HG03378 (cell line): ENCODE results near the gene KCNJ2.

ENCODE experiments used
- ATAC-seq: cut with Tn5 transposase; IDR thresholded peaks from one replicate; pipeline ENCODE4 v1.9.1; 2021; ENCODE audit warnings: mild to moderate bottlenecking, moderate library complexity; ENCODE audit not compliant: unreplicated experiment

Gene KCNJ2

DNA sequence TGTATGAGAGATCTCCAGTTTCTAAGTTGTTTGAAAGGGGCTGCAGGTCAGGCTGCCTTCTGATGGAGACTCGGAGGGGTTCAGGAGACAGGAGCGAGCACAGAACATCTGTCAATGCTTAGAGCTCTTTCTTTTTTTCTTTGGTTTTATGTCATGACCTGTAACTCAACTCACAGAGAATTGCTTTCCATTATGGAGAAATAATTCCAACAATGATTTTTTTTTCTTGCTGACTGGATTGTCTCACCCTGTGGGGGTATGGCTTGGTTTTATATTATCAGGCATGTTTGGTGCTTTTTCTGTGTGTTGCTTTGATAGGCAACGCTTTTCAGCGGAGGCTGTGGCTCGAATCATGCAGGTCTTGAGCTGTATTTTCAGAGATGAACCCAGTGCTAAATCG, 10.7 kb upstream of the KCNJ2 start:
- ATAC-seq = no peak

DNA sequence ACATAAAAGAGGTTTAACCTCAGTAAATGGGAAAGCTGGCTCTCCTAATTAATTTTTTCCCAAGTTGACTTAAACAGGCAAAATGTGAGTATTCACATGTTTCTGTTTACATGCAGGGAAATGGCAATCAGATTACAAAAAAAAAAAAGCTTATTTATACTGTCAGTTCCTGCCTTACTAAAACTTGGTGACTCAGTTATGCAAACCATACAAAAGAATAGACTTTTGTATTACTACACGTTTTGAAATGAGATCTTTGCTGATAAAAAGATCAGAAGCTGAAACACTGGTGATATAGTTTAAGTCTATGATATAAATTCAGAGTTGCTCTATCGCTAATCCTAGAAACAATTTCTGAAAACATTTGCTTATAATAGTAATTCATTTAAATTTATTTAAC, 9.4 kb upstream of the KCNJ2 start:
- ATAC-seq = no peak

DNA sequence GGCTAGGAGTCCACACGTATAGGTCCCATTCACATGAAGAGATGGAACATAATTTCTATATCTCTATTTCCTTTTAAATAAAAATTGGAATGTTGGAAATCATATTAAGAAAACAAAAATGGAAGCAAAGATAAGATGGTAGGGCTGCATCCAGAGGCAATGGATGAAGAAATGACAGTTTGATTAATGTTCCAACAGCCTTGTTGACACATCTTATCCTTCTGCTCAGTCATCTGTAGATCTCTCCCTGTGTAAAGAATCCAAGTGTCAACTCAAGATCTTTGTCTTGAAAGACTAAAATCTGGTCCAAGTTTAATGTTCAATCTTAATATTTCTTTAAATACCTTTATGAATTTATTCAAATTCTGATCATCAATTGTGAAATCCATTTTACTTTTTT, 7.8 kb upstream of the KCNJ2 start:
- no peak for ATAC-seq

DNA sequence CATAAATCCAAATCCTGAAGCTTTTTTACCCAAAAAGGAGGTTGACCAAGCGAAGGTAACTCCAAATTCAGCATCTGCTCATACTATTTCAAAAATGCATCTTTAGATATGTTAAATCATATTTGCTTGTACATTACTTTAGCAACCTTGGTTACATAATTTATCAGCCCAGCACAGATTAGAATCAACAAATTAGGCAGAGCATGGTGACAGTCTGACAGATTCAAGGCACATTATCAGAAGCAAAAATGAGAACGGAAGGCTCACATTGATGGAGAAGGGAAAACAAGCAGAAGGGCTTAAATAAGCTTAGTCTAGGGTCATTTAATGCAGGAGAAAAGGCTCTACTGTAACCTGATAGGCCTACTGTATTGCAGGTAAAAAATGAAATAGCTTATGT, 3.9 kb upstream of the KCNJ2 start:
- ATAC-seq = no peak

DNA sequence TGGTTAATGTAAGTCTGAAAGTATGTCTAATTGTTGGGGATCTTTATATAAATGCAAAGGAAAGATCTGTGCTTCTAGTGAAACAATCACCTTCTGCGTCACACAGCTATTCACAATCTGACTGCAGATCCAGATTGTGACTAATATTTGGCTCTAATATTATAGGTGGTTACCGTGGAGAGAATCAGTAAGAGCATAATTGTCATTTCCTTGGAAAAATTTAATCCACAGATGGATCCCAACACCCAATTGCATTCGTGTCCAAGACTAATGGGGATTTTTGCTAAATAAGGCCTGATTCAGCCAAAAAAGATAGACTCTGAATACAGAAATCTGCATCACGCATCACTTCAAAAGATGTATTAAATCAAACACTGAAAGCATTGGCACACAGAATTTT, 2.7 kb upstream of the KCNJ2 start:
- no peak for ATAC-seq

DNA sequence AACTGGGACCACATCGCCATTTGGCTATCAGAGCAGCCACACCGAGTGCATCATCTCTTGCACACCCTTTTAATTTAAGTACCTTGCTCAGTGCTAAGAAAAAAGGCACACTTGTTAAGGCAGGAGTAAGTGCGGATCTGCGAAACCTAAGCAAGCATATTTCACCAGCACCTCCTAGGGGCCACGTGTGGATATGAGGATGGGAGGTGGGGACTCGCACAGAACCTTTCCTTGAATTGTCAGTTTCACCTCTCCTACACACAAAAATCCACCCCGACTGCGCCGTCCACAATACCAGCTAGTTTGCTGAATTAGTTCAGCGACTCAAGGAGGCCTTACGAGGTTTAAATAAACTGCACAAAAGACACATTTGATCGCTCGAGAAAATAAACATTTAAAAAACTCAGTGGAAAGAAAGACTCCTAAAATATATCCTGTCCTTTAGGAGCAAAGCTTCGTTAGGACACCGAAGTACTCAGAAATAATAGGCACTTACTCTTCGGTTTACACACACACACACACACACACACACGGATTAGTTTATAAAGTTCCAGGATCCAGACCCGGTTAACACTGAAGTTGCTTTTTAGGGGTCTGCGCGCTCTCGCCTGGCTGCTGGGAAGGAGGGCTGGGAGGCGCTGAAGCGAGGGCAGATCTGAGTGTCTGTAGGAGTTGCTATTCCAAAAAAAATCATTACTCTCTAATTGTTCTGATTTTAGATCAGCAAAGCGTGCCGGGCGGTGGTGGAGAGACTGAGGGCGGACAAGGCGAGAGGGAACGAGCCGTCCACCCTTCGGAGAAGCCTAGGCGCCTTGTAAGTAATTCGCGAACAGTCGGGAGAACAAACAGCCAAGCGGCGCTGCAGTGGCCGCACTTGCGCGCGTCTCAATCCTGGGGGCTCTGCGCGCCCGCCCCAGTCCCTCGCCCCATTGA, 1.0 kb upstream of the KCNJ2 start:
- ATAC-seq = peak; percentile 12

DNA sequence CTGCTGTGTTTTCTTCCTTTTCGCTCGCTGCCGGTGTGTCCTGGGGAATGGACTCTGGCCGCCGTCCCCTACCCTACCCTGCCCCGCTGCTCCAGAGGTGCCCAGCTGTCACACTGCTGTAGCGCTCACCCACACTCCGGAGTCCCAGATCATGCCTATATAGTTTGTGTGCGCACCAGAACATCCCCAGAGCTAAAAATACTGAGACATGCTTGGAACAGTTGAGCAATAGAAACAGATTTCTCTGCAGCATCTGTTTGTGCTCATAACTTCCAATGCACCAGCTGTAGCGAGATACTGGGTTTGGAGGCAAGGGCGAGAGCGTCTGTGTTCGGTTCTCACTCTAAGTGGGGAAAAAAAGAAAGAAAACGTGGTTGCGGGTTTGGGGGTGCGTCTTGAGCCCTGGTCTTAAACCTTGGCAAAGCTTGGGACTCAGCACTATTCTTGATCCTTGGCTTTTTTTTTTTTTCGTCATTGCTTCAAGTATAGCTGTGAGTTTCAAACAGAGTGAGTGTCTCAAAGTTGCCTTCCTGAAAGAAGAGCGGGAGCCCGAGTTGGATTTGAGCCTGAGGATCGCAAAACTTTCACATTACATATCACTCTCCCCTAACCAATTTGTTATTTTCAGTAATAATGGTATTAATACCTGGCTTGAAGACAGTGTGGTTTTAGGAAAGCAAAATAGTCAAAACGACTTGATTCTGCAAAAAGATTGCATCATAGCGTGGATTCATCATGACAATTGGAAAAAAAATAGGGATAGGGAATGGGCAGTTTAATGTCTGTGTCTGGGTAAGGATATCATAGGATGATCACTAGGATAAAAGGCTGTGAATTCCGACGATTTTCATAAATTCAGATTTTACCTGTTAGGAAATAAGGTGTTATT, 621 bp downstream of the KCNJ2 start:
- no peak for ATAC-seq

DNA sequence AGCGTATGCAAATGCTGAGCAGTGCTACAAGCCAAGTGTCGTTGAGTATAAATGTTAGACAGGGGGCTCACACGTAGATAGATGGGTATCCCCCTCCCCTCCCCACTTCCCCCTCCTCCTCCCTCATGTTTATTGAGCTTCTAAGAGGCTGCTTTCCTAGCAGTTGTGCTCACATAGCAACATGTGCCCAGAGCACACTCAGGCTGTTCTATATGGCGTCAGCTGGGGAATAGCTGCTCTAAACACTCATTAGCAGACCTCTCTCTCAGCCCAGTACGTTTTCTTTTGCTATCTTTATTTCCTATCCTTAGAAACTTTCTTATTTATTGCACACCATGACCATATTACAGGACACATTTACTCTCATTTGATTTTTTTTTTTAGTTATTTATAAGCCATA, 1.8 kb downstream of the KCNJ2 start:
- no peak for ATAC-seq

DNA sequence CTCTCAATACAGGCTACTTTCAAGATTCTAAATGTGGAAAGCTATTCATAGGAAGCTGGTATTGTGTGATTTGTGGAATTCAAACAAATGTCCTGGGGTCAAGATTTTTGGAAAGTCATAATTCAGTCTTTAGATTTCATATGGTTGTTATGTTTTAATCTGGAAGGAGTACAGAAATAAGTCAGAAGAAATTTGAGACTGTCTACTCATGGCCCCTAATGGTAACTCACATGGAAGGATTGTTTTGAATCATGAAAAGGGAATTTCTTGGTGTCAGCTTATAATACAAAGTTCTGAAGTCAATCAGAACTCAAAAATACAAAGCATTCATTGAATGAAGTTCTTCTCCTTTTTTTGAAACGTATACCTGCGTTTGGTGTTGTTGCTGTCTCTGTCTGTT, 3.1 kb downstream of the KCNJ2 start:
- no peak for ATAC-seq

DNA sequence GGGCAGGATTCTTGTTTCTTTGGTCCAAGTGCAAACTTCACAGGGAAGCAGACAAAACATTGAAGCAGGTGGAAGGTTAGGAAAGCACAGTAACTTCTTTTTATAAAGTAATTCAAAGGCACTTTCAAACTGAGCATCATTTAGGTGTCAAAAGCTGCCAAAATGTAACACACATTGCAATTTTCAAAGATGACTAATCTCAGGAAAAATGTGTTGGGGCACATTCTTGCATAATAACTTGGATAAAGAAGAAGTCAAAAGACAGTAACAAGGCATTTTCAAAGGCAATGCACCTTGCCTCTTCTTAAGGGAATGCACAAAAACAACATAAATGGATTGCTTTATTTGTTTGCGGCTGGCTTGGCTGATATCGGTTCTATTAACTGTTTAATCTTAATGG, 3.6 kb downstream of the KCNJ2 start:
- ATAC-seq = no peak

DNA sequence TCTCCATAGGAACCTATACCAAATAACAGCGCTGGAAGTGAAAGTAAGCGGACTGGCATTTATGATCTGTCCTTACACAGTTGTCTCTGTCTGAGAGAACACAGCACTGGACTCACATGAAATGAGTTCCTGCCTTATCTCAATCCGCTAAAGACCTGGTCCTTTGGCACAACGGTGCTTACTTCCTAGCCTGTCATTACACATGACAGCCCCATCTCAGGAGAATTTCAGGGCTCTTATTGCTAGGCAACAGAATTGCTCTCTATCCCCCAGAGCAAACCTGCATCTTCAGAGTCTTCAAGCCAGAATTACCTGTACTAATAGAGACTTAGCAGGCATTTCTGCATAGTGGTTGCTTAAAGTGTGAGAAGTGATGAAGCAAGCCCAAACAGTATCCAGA, 4.3 kb downstream of the KCNJ2 start:
- no peak for ATAC-seq

DNA sequence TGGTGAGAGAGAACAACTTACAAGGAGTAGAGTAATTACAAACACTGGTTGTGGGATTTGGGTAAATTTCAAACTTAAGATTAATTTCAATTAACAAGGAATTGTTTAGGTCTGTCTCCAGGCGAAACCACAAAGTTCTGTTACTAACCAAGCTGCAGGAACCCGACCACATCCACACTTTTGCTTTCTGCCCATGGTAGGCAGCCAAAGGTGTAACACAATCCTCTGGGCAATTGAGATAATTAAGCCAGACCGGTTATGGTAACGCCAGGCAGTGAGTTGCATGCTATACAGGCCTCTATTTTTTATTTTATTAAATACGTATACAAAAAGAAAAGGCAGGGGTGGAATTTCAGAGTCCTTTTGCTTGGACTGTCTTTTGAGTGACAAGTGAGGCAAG, 12.0 kb downstream of the KCNJ2 start:
- no peak for ATAC-seq

DNA sequence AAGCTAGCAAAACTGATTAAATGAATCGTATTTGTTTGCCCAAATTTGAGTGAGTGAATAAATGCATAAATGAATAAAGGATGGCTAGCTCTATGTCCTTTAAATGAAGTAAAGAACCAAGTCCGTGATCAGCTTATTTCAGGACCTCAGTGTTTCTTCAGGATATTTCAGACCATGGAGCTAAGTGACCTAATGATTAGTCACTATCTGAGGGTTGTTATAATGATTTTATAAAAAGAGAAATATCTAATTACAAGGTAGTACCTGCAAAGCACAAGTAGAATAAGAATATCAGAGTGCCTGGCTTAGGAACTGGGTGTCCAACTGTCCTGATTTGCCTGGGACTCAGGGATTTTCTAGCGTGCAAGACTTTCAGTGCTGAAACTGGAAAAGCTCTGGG, 12.5 kb downstream of the KCNJ2 start:
- no peak for ATAC-seq

DNA sequence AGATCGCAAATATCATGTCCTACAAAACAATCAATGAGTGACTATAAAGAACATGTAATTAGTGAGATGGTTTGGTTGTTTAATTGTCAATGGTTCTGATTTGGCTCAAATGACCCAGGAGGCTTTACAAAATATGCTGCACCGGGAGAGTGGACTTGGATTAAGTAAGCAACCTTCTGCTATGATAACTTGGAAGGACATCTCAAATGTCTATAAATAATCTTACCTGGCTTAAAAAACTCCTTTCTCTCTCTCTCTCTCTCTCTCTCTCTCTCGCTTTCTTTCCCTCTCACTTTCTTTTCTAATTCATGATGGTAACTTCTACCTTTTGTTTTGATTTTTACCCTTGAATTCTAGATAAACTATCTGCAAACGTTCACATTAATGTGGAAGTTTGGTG, 14.2 kb downstream of the KCNJ2 start:
- ATAC-seq = no peak

DNA sequence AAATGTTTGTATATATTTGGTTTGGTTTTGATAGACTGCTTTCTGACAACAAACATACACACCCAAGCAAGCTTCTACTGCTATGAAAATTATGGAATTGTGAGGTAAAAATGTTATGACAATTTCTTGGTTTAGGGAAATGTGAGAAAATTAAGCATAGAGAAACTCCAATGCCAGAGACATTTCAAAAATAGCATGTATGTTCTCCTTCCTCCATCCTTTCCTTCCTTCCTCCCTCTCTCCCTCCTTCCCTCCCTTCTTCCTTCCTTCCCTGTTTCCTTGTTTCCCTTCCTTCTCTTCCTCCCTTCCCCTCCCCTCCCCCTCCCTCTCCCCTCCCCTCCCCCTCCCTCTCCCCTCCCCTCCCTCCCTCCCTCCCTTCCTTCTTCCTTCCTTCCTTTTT, 14.9 kb downstream of the KCNJ2 start:
- ATAC-seq = no peak

DNA sequence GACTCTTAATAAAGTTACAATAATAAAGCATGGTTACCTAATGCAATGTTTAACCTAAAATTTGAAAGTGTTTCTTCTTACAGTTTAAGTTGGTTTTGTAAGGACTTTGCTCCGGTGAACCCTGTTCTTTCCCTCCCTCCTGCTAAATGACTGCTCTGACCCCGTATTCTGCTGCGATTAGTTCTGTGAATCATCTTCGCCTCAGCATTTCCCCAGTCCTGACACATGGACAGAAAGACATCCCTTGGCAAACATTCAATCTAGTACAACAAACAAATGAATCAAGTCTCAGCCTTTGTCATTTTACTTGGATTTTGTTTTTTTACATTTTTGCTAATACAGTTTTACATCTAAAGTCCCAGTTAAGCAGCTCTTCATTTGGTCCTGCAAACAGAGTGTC, 15.4 kb downstream of the KCNJ2 start:
- no peak for ATAC-seq

DNA sequence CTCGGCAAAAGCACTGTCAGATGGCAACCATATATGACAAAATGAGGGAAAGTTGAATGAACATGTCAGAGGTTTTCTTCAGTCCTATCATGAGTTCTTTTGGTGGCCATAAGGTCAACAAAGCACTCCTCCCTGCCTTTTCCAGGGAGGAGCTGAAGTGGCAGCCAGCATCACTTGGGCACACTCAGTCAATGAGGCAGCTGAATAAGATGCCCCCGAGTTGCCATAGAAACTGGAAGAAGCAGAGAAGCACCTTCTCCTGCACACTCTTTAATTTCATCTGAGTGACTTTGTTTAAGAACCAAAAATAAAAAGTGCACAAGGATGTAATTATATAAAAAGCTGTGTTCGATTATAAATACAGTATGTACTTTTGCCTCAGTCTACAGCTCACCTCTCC, 16.0 kb downstream of the KCNJ2 start:
- no peak for ATAC-seq

DNA sequence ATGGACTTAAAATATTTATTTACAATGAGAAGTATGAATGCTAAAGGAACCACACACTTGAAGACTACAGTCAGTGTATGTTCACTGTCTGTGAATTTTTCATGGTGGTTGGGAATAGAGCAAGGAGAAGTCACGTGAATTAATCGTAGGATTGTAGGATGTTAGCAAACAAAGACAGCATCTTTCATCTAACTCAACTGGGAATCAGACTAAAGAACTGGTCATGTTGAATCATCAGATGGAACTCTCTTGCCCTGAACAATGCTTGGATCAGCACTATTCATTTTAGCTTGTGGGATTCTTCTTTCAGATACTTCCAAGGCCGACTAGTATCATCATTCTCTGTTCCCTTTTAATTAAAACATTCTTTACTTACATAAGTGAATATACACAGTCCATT, 18.1 kb downstream of the KCNJ2 start:
- no peak for ATAC-seq

DNA sequence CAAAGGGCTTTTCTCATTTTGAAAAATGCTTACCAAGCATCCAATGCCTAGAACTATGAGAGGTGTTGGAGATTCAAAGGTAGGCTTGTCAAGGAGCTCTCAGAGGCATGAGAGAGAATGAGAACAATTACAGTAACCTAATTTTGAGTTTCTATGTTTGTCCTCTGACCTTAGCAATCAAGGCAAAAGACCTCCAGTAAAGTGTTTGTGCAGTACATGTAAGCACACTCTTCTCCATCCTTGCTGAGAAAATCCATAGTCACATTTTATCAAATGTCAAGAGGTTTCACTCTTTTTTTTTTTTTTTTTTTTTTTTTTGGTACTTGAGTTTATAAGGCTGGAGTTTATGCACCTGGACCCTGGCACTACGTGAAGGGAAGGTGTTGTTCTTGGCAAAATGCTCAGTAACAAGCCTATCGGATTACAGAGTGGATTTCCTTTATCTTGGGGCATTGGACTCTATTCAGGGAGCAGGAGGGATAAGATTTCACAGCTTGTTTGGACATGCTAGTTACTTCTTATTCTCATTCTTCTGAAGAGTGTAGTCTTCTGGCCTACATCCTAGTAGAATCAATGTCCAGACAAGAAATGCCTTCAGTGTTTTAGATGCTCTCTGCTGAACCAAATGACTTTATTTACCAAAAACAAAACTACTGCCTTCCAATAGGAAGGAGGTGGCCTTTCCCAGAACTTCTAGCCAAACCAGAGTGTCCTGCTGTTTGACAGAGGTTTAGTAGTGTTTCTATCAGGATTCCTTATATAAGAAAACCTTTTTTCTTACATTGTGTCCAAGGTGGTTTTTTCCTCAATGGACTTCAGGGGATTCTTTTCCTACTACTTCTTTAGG, 21.9 kb downstream of the KCNJ2 start:
- no peak for ATAC-seq

DNA sequence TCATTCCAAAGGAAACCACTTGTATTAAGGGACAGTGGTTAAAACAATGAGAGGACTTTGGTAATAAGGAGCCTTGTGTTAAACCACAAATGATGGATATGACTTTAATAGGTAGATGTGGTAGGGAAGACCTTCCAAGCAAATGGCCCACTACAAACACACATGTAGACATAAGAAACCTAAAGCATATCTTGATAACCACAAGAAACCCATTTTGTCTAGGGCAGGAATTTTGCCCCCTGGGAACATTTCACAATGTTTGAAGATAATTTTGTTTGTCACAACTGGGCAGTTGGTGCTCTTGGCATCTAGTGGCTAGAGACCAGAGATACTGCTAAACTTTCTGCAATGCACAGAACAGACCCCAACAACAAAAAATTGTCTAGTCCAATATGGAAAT, 25.8 kb downstream of the KCNJ2 start:
- ATAC-seq = no peak

DNA sequence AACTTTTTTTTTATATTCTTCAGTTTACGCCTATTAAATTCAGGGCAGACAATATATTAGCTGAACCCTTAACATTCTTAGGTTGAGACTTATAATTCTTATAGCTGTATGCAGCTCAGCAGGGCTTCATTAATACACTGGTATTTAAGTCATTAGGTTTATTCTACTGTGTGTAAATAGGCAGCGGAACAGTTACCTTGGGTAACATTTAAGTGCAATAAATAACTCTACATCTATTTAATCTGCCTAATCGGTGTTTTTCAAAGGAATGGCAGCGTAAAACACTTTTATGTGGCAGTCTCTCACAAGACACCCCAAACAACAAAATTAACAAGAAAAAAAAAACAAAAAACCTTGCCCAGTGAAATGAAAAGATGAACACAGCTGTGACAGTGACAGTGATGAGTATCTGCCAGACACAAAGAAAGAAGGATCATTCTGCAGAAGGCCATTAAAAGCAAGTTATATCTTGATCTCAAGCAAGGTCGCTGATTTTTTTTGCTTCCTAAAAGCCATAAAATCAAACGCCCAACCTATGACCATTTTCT, 32.6 kb downstream of the KCNJ2 start:
- no peak for ATAC-seq
